GM12864 (cell line): ENCODE measurements around the gene PTGR2.
A peak's percentile ranks its signal among the peaks of the same experiment; 100 is the strongest.

Experiments used
- DNase-seq: peaks from one replicate; pipeline ENCODE4 v3.0.0-alpha.2; 2011; ENCODE audit warnings: low read depth
- H3K4me3 ChIP-seq: 2 replicates; pipeline ENCODE4 v1.5.1; 2011; ENCODE audit warnings: mild to moderate bottlenecking, low read depth, low read length, control low read depth
- TF ChIP-seq, protein P1 (sequence below): IDR thresholded peaks from 2 replicates; pipeline ENCODE4 v1.5.1; 2011; ENCODE audit warnings: low read depth, mild to moderate bottlenecking, moderate library complexity, low read length, control low read depth, inconsistent platforms; ENCODE audit errors: missing control alignments

The PTGR2 gene

DNA sequence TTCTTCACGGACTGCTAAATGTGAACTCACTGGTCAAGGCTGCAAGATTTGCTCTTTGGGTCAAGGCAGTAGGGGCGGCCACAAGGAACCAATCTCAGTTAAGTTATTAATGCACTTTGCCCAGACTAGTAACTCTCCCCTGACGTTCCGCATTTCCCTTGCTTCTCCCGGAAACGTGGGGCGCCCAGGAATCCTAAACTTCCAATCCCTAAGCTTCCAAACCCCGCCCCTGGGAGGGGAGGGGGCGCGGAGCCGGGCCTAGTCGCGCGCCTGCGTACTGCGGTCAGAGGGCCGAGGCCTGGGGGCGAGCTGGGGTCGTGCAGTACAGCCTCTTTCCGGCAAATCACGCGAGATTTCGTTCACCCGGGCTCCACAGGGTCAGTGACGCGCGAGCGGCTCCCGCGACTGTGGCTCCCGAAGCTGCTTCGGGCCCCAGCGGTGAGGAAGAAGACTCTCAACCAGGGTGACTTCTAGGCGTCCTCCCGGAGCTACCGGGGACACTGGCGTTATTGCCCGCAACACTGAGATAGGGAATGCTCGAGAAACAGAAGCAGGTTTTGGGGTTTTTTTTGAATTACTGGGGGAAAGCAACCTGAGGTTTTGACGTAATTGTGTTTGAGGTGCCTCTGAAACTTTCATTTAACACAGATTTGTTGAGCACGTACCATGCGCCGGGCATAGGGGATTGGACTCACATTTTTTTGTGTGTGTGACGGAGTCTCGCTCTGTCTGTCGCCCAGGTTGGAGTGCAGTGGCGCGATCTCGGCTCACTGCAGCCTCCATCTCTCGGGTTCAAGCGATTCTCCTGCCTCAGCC is at the start of gene PTGR2:
PTGR2 (plus strand) TSS at position 265 of the 816 bp plus-strand sequence. CDS start 7,032 bp downstream, outside the sequence.
- TF ChIP-seq, protein P1, sequence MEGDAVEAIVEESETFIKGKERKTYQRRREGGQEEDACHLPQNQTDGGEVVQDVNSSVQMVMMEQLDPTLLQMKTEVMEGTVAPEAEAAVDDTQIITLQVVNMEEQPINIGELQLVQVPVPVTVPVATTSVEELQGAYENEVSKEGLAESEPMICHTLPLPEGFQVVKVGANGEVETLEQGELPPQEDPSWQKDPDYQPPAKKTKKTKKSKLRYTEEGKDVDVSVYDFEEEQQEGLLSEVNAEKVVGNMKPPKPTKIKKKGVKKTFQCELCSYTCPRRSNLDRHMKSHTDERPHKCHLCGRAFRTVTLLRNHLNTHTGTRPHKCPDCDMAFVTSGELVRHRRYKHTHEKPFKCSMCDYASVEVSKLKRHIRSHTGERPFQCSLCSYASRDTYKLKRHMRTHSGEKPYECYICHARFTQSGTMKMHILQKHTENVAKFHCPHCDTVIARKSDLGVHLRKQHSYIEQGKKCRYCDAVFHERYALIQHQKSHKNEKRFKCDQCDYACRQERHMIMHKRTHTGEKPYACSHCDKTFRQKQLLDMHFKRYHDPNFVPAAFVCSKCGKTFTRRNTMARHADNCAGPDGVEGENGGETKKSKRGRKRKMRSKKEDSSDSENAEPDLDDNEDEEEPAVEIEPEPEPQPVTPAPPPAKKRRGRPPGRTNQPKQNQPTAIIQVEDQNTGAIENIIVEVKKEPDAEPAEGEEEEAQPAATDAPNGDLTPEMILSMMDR, result peak; percentile 26
- DNase-seq, result peak; percentile 83
- peak within 1 kb of the TSS; percentile 85 for H3K4me3 ChIP-seq

DNA sequence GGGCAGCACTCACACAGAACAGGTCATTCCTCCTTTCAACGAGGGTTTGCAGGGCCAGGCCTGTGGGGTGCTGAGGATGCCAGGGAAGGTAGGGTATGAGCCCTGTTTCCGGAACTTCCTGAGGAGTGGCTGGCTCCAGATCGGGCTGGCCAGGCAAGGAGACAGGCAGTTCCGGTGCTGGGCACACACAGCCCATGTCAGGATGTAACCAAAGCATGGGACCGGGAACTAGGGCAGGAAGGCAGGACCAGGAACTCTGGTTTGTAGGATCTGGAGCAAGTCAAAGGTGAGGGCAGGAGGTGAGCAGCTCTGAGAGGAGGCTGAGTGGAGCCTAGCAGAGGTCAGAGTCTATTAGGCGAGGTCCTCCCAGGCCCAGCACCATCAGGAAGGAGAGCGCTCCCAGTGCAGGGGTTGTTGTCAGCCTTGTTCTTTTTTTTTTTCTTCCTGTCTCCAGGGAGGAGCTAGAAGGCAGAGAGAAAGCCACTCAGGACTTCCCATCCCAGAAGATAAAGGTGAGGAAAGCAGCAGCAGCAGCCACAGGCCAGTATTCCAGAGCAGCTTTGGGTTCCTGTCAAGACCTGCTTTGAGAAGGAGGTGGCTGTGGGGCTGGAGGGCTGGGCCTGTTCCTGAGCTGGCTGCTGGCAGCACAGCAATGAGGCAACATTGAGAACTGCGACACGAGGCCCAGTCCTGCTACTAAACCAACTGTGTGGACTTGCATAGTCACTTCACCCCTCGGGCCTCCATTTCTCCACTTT is 49.0 kb upstream of the PTGR2 start:
- TF ChIP-seq, protein P1, result no peak
- H3K4me3 ChIP-seq, result no peak overlapping the region
- no peak for DNase-seq

DNA sequence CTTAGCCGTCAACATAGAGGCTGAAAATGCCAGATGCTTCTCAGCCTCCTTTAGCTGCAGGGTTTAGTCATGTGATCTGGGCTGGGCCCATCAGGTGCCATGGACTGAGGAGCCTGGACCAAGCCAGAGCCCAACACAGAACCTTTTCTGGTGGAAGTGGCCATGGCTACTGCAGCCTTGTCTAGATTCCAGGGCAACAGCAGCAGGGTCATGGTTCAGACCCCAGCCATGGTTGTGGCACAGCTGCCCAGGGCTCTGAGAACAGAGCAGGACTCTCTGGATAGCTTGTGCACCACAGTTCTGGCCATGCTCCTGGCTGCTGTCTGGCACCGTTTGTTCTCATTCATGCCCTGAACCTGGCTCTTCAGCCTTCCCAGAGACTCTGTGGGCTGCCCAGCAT is 47.0 kb upstream of the PTGR2 start:
- H3K4me3 ChIP-seq, result no peak overlapping the region
- DNase-seq, result no peak
- TF ChIP-seq, protein P1, result no peak

DNA sequence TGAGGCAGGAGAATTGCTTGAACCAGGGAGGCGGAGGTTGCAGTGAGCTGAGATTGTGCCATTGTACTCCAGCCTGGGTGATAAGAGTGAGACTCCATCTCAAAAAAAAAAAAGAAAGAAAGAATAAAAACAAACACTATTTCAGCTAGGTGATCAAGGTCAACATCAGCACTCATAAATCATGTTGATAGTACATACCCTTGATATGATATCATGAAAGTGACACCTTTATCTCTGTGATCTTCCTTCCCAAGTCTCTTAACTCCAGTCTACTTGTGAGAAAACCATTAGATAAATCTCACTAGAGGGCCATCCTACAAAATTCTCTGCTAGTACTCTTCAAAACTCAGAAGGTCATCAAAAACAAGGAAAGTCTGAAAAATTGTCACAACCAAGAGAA is 44.2 kb upstream of the PTGR2 start:
- no peak for DNase-seq
- H3K4me3 ChIP-seq, result no peak overlapping the region
- TF ChIP-seq, protein P1, result no peak

DNA sequence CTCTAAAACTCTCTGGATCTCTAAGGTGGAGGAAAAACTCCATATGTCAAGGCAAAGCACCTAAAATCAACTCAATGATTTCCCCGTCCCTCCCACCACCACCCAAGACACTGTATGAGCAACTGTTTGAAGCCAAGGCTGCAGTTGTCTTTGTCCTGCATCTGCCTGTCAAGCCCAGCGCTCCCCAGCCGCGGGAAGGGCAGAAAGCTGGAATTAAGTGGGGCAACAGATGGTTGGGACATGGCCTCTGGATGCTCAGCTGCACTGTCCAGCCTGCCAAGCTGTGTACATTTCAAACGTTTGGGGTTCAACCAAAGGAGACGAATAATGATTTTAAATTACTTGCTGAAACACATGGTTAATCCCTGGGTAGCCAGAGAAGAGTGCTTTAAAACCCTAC is 42.2 kb upstream of the PTGR2 start:
- TF ChIP-seq, protein P1, result no peak
- DNase-seq, result no peak
- H3K4me3 ChIP-seq, result no peak overlapping the region

DNA sequence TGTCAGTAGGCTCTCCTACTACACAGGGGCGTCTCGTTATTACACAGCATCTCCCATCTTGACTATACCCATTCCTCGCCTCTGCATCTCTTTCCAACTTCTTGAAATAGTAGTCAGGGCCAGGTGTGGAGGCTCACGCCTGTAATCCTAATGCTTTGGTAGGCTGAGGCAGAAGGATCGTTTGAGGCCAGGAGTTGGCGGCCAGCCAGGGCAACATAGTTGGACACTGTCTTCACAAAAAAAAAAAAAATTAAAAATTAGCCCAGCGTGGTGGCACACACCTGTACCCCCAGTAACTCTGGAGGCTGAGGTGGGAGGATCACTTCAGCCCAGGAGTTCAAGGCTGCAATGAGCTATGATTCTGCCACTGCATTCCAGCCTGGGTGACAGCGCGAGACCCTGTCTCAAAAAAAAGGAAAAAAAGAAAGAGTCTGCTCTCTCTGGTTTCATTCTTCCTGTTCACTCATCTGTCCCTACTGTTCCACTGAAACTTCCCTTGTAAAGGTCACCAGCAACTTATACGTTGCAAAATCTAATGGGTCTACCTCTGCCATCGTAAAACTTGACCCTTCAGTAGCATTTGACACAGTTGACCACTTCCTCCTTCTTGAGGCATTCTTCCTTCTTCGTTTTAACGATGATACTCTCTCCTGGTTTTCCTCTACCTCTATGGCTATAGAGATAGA is 41.0 kb upstream of the PTGR2 start:
- DNase-seq, result no peak
- H3K4me3 ChIP-seq, result no peak overlapping the region
- TF ChIP-seq, protein P1, result no peak
